Activated CD4-positive, CD25-positive, alpha-beta regulatory T cell treated with anti-CD3 and anti-CD28 coated beads, Interleukin-2, amount 50 U/mL, for 24 hours (primary cell): ENCODE results near the gene OR52D1.

ENCODE experiments used
- ATAC-seq, 2 donors: fragments of 150-1000 bp; cut with Tn5 transposase; one replicate each; pipeline ENCODE4 v1.10.0; 2021; ENCODE audit warnings: mild to moderate bottlenecking in 1 of 2, moderate library complexity in 1 of 2

Gene OR52D1

GRCh38 chr11:5488385-5488784 is at the start of gene OR52D1:
Gene OR52D1, plus strand, starts transcription at chr11:5488685. Its CDS starts 22 bp downstream, at chr11:5488707.
- ATAC-seq = no peak

- ATAC-seq = no peak
Observed at GRCh38 chr11:5441414-5441813, 47.1 kb upstream of the OR52D1 start, which contains the start of gene OR51I1. Gene OR51I1, minus strand, starts transcription at chr11:5441514. Its CDS starts 0 bp downstream, at chr11:5441514.

- ATAC-seq = no peak
Observed at GRCh38 chr11:5443835-5444393, 44.6 kb upstream of the OR52D1 start.

- ATAC-seq = no peak
Observed at GRCh38 chr11:5449023-5449422, 39.5 kb upstream of the OR52D1 start, which contains the start of gene OR51I2. Gene OR51I2, plus strand, starts transcription at chr11:5449323. Its CDS starts 4,166 bp downstream, at chr11:5453489.

- ATAC-seq = no peak
Observed at GRCh38 chr11:5449432-5449831, 39.1 kb upstream of the OR52D1 start.

- ATAC-seq = no peak
Observed at GRCh38 chr11:5460983-5461621, 27.4 kb upstream of the OR52D1 start.

GRCh38 chr11:5467527-5467926 is 21.0 kb upstream of the OR52D1 start:
- no peak for ATAC-seq

GRCh38 chr11:5473921-5474320 is 14.6 kb upstream of the OR52D1 start:
- no peak for ATAC-seq

GRCh38 chr11:5476186-5476819 is 12.2 kb upstream of the OR52D1 start:
- ATAC-seq = no peak

- ATAC-seq = no peak
Observed at GRCh38 chr11:5486003-5486402, 2.5 kb upstream of the OR52D1 start.

GRCh38 chr11:5486421-5486820 is 2.1 kb upstream of the OR52D1 start:
- peak in 1 of 2 donors; percentile 10 for ATAC-seq

GRCh38 chr11:5488798-5489399 is 414 bp downstream of the OR52D1 start:
- no peak for ATAC-seq

GRCh38 chr11:5489576-5490357 is 1.3 kb downstream of the OR52D1 start:
- ATAC-seq = no peak

- no peak for ATAC-seq
Observed at GRCh38 chr11:5499671-5500070, 11.2 kb downstream of the OR52D1 start.

GRCh38 chr11:5500393-5500801 is 11.9 kb downstream of the OR52D1 start:
- ATAC-seq = no peak

GRCh38 chr11:5504403-5504921 is 16.0 kb downstream of the OR52D1 start:
- no peak for ATAC-seq

GRCh38 chr11:5505363-5506048 is 17.0 kb downstream of the OR52D1 start:
- ATAC-seq = no peak

- no peak for ATAC-seq
Observed at GRCh38 chr11:5507177-5507932, 18.9 kb downstream of the OR52D1 start.

GRCh38 chr11:5507933-5508305 is 19.4 kb downstream of the OR52D1 start:
- ATAC-seq = no peak

GRCh38 chr11:5508605-5509004 is 20.1 kb downstream of the OR52D1 start:
- ATAC-seq = no peak

GRCh38 chr11:5509803-5510202 is 21.3 kb downstream of the OR52D1 start, which contains the start of gene UBQLN3:
Gene UBQLN3, minus strand, starts transcription at chr11:5509957. Its CDS starts 399 bp downstream, at chr11:5509558.
- no peak for ATAC-seq
